ENCODE measurements around the gene TADA1. TPM values are rescaled to one million over a fixed set of nuclear protein-coding genes. Genes with fewer than 3 reads are reported as not detected.

Gene TADA1
- total RNA-seq, 1 experiment from 2014 or later, result 15.2 TPM

GRCh38 chr1:166876540-166876838 is 425 bp upstream of the TADA1 start:
- Histone ChIP-seq H3K9me3 (ENCODE audit: low read depth, low read length, poor library complexity, severe bottlenecking) (no peaks in the 10 kb centered on the region), H3K4me3 (ENCODE audit: low read depth, low read length, poor library complexity, severe bottlenecking) (peak overlapping the region; percentile 72), H3K27me3 (replicated peaks; ENCODE audit: insufficient read depth, low read depth, low read length, poor library complexity) (no peaks in the 10 kb centered on the region), H3K27ac (ENCODE audit: low read depth, low read length, poor library complexity, severe bottlenecking) (peak overlapping the region; percentile 3), H3K4me1 (ENCODE audit: insufficient read depth, low read length, poor library complexity, severe bottlenecking) (peaks cover 10% of the 10 kb centered on the region), H3K36me3 (ENCODE audit: insufficient read depth, low read length, poor library complexity, severe bottlenecking) (no peaks in the 10 kb centered on the region)
- ChIA-PET POLR2A (ENCODE audit: low non-redundant PET) (interaction anchor here (0.7 kb wide), 1 partner anchor 711 kb away, joined by 5 read pairs; no protein-coding TSS in a partner anchor), CTCF (interaction anchor here (0.6 kb wide), 1 partner anchor 344 kb away, joined by 6 read pairs; no protein-coding TSS in a partner anchor)
- intact Hi-C loops (cut with micrococcal nuclease; ENCODE audit: unreplicated experiment), result no loop called here
- DNase-seq (ENCODE audit: low spot score), result no peak
- no TSS peak for BruUV-seq (replicated peaks)
- peak; percentile 31; the same call in 1 of the 2 replicates for TF ChIP-seq CTCF (conservative IDR thresholded peaks at IDR 0.05; ENCODE audit: low read depth, low read length)
- no peak for TF ChIP-seq EZH2 (IDR thresholded peaks at IDR 0.05; ENCODE audit: borderline replicate concordance, low read depth, low read length, poor library complexity, severe bottlenecking)

- no peaks in the 10 kb centered on the region for H3K27me3 ChIP-seq (replicated peaks; ENCODE audit: insufficient read depth, low read depth, low read length, poor library complexity)
- H3K27ac ChIP-seq (ENCODE audit: low read depth, low read length, poor library complexity, severe bottlenecking), result peak overlapping the region; percentile 88
- no peak for DNase-seq (ENCODE audit: low spot score)
- TF ChIP-seq EZH2 (IDR thresholded peaks at IDR 0.05; ENCODE audit: borderline replicate concordance, low read depth, low read length, poor library complexity, severe bottlenecking) (no peak), CTCF (conservative IDR thresholded peaks at IDR 0.05; ENCODE audit: low read depth, low read length) (no peak)
- ChIA-PET CTCF (interaction anchor here (0.6 kb wide), 1 partner anchor 35 kb away, joined by 3 read pairs; no protein-coding TSS in a partner anchor), POLR2A (ENCODE audit: low non-redundant PET) (interaction anchor here (0.6 kb wide), 1 partner anchor 1843 kb away, joined by 3 read pairs; no protein-coding TSS in a partner anchor)
- no TSS peak for BruUV-seq (replicated peaks)
- intact Hi-C loops (cut with micrococcal nuclease; ENCODE audit: unreplicated experiment), result no loop called here
- peak overlapping the region; percentile 72 for H3K4me3 ChIP-seq (ENCODE audit: low read depth, low read length, poor library complexity, severe bottlenecking)
- H3K9me3 ChIP-seq (ENCODE audit: low read depth, low read length, poor library complexity, severe bottlenecking), result no peaks in the 10 kb centered on the region
- peaks cover 10% of the 10 kb centered on the region for H3K4me1 ChIP-seq (ENCODE audit: insufficient read depth, low read length, poor library complexity, severe bottlenecking)
- H3K36me3 ChIP-seq (ENCODE audit: insufficient read depth, low read length, poor library complexity, severe bottlenecking), result no peaks in the 10 kb centered on the region
These were observed 746 bp downstream of the TADA1 start for GRCh38 chr1:166875302-166875733.

GRCh38 chr1:166874464-166874863 is 1.6 kb downstream of the TADA1 start:
- DNase-seq (ENCODE audit: low spot score), result peak; percentile 18
- intact Hi-C loops (cut with micrococcal nuclease; ENCODE audit: unreplicated experiment), result no loop called here

More at GRCh38 chr1:166874464-166874863, 1.6 kb downstream of the TADA1 start:
- Histone ChIP-seq H3K9me3 (ENCODE audit: low read depth, low read length, poor library complexity, severe bottlenecking) (no peaks in the 10 kb centered on the region), H3K4me3 (ENCODE audit: low read depth, low read length, poor library complexity, severe bottlenecking) (no peak overlapping the region), H3K27me3 (replicated peaks; ENCODE audit: insufficient read depth, low read depth, low read length, poor library complexity) (no peaks in the 10 kb centered on the region), H3K4me1 (ENCODE audit: insufficient read depth, low read length, poor library complexity, severe bottlenecking) (peaks cover 10% of the 10 kb centered on the region), H3K27ac (ENCODE audit: low read depth, low read length, poor library complexity, severe bottlenecking) (no peak overlapping the region), H3K36me3 (ENCODE audit: insufficient read depth, low read length, poor library complexity, severe bottlenecking) (no peaks in the 10 kb centered on the region)
- CTCF ChIA-PET, result no interaction called here
- TSS peak; percentile 39 for BruUV-seq (replicated peaks)
- POLR2A ChIA-PET (ENCODE audit: low non-redundant PET), result no interaction called here
- TF ChIP-seq EZH2 (IDR thresholded peaks at IDR 0.05; ENCODE audit: borderline replicate concordance, low read depth, low read length, poor library complexity, severe bottlenecking) (no peak), CTCF (conservative IDR thresholded peaks at IDR 0.05; ENCODE audit: low read depth, low read length) (no peak)
